DMS153 treated with DMSO at 0.1 percent for 48 hours (cell line): Measurements from ENCODE around the gene FCMR.

Source experiments
- DNase-seq: peaks from one replicate; lab custom pipeline; 2025; ENCODE audit not compliant: unreplicated experiment; lab: John Stamatoyannopoulos, UW

FCMR gene

DNA sequence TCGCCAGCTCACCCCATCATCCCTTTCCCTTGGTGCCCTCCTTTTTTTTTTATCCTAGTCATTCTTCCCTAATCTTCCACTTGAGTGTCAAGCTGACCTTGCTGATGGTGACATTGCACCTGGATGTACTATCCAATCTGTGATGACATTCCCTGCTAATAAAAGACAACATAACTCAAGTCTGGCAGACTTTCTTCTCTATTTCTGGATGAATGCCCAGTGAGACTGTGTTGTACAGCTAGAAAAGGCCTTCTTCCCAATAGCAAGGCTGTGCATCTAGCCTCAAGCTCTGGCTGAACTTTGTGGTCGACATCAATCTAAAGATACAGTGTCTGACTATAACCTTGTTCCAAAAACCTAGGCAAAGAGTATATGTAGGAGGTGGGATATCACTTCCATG is 18.1 kb downstream of the FCMR start:
- DNase-seq = no peak

DNA sequence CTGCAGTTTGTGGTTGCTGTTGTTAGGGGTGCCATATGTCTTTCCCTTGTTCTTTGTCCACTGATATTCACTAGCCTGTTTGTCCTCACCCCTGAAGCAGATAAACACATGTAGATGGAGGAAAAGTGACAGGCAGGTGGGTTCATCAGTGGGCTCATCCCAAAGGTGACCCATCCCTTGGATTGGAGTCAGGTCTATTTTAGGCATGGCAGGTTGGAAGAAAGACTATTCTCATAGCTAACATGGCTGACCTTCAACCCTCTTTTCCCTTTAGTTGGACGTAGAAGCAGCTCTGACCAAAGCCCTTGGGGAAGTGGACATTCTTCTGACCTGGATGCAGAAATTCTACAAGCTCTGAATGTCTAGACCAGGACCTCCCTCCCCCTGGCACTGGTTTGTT is 19.0 kb downstream of the FCMR start:
- DNase-seq = no peak

GRCh38 chr1:206901944-206902343 is 19.8 kb downstream of the FCMR start:
- DNase-seq = no peak

- DNase-seq = no peak
These were observed 21.6 kb downstream of the FCMR start for GRCh38 chr1:206900149-206900548.

DNA sequence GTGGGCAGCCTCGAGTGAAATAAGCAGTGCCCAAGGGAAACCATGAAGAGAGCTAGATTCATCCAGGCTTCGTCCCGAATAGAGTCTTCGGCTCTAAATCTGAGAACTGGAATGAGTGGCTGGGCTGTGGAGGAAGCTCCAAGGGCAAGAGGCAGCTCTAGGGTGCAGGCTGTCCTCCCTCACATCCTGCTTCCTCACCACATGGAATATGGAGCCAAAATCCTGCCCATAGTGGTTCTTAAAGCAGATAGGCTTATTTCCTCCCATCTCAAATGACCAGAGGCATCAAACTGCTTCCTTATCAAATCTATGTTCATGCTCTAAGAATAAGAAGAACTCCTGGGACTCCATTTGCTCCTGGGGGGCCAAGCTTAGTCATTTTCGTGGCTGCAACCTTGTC is 22.0 kb downstream of the FCMR start:
- no peak for DNase-seq

- no peak for DNase-seq
These were observed 22.8 kb downstream of the FCMR start for GRCh38 chr1:206898915-206899431.

- no peak for DNase-seq
These were observed 23.4 kb downstream of the FCMR start for GRCh38 chr1:206898089-206898914.

DNA sequence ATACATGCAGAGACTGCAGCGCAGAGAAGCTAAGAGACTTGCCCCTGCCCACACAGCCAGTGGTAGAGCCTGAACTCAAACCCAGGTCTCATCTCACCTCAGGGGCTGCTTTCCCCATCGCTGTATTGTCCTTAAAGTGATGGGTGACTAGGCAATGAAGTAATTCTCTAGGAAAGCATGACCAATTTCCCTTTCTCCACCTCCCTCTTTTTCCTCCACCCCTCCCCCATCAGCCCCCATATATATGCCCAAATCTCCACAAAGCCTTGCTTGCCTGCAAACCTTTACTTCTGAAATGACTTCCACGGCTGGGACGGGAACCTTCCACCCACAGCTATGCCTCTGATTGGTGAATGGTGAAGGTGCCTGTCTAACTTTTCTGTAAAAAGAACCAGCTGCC is 24.6 kb downstream of the FCMR start, which contains the start of gene IL24:
IL24 (plus strand) TSS at position 269 of the 400 bp plus-strand sequence. CDS start 390 bp downstream, outside the sequence.
- no peak for DNase-seq

DNA sequence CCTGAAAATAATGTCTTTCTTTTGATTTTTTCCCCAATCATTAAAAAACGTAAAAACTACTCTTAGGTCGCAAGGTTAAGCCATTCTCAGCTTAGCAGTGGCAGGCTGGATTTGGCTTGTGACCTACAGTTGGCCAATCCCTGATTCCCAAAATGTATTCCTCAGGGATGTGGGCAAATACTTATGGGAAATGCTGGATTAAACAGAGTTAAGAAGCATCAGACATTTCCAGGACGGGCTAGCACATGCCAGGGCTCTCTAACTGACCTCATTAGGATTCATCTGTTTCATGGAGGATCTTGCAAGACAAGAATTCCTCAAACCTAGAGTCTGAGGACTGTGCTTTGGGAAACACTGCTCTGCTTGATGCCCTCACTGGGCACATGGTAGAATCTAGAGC is 25.5 kb downstream of the FCMR start:
- DNase-seq = no peak

DNA sequence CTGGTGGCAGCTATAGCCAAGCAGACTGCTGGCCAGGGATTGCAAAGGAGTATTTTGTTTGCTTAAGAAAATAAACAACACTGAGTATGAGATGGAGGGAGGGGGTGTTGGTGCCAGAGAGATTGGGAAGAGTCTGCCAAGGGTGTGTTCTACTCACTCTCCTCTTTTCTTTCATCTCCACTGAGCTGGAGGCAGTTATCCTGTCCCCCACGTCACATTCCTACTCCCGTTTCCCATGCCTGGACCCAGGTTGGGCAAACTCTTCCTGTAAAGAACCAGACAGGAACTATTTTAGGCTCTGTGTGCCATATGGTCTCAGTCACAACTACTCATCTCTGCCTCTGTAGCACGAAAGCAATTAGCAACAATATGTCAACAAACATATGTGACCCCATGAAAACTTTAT is 25.9 kb downstream of the FCMR start:
- DNase-seq = peak; percentile 90

DNA sequence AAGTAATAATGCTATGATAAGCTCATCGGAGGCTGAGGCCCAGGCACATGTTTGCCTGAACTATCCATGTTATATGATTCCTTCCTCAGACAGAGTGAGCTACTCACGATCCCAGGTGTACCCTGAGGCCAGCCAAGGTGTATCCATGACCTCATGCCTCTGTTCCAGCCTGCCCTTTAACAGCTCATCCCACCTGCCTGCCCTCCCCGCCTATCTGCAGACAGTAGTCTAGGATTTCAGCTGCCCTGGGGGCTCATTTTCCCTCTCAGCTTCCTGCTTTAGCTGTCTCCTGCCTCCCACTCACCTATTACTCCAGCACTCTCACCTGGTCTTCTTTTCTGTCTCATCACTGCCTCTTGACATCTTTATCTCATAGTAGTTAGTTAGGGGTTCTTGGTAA is 26.4 kb downstream of the FCMR start:
- peak; percentile 92 for DNase-seq

DNA sequence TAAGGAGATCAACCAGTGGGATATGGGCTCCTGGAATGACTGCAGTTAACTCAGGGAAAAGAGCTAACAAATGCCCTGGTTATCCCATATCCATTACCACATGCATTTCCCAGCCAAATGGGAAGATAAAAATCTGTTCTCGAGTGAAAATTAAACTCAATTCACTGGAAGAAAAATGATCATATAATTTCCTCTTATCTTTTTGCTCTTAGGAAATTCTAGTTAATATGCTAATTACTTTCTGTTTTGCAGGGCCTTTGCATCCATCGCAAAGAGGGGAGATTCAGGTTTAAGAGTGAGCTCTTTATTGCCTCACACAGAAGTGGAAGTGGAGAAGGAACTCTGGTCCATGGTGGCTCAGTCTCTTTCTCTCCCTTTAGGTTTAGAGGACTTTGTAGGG is 28.4 kb downstream of the FCMR start:
- DNase-seq = no peak

DNA sequence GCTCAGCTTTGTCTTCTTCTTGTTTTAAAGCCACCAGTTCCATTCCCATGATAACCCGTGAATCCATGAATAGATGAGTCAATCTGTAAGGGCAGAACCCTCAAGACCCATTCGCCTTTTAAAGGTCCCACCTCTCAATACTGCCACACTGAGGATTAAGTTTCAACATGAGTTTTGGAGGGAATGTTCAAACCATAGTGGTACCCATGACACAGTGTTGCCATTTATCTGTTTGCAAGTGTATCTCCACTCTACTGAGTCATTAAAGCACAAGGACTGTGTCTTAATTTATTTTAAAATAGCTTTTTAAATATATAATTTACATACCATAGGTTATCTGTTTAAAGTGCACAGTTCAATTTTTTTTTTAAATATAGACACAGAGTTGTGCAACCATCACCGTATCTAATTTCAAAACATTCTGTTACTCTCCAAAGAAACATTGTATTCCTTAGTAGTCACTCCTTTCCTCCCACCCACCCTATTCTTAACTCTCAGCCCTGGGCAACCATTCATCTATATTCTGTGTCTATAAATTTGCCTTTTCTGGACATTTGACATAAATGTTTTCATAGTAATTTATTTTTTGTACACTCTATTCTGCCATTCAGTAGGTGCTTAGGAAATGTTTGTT is 29.3 kb downstream of the FCMR start:
- no peak for DNase-seq

- DNase-seq = no peak
These were observed 30.3 kb downstream of the FCMR start for GRCh38 chr1:206891412-206891811.

GRCh38 chr1:206890125-206891060 is 31.3 kb downstream of the FCMR start:
- no peak for DNase-seq

- no peak for DNase-seq
These were observed 34.0 kb downstream of the FCMR start for GRCh38 chr1:206887701-206888100.

GRCh38 chr1:206886831-206887230 is 34.9 kb downstream of the FCMR start:
- DNase-seq = no peak

DNA sequence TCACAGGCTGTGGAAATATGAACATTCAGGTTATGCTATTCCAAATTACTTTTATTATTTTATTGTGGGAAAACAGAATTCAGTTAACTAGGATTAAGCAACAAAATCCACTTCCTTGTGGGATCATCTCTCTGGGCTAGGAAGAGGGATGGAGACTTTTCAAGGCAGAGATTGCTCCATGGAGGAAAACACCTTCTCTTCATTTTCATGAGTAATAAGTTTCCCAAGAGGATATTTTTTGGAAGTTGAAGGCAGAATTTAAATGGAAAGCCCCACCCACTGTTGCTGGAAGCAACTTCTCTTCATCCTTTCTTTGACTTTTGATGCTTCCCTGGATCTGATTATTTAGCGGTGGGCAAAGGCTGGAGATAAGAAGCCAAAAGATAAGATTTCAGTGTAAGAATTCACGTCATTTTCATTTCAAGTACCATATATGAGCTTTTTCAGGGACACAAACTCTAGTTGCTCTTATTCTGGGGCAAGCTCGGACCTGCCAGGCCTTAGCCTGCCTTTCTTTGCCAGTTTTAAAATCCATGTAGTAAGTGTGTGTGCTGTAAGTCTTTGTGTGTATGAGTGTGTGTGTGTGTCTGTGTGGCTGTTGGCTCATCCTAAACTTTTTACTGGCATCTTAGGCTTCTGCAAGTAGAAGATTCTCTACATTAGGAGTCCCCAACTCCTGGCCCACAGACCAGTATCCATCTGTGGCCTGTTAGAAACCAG is 36.2 kb downstream of the FCMR start:
- no peak for DNase-seq

DNA sequence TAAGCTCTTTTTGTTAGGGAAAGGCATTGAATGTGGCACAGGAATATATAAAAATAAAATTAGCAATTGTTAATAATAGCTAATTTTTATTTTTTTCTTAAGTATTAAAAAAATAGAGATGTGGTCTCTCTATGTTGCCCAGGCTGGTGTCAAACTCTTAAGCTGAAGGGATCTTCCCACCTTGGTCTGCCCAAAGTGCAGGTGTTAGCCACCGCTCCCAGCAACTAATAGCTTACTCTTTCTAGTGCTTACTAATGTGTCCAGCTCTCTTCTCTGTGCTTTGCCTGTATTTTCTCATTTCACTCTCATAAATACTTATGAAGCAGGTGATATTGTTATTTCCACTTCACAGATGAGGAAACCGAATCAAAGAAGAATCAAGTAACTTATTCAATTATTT is 37.9 kb downstream of the FCMR start:
- no peak for DNase-seq

GRCh38 chr1:206883160-206883559 is 38.6 kb downstream of the FCMR start:
- DNase-seq = no peak

DNA sequence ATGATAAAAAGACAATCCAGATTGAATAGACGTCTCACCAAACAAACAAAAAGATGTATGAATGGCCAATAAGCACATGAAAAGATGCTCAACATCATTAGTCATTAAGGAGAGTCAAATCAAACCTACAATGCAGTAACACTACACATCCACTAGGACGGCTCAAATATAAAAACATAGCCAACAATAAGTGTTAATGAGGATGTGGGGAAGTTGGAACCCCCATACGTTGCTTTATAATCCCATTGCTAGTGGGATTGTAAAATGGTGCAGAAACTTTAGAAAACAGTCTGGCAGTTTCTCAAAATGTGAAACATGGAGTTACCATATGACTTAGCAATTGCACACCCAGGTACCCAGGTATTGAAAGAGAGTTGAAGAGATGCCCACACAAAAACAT is 39.2 kb downstream of the FCMR start:
- no peak for DNase-seq
